ENCODE results near the gene CALN1.
"Not testable (repeated sequence)": the region's sequence is repeated elsewhere in the genome, so short reads cannot be mapped to it uniquely, and the experiment has no call there.

Gene CALN1

DNA sequence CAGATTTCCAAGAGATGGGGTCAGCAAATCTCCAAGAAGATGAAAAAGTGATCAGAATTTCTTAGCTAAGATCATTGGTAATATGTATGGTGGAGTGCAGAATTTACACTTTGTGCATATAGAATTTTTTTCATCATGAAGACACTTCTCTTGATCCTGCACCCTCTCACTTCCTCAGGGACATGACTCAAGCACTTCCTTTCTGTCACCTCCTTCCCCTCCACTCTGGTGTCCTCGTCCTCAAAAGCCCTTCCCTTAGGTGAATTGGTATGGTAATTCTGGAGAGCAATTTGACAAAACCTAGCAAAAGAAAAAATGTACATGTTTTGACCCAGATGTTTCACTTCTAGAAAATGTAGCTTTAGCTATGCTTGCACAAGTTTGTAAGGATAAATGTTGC is 18.1 kb downstream of the CALN1 start:
- TF ChIP-seq, protein P1, sequence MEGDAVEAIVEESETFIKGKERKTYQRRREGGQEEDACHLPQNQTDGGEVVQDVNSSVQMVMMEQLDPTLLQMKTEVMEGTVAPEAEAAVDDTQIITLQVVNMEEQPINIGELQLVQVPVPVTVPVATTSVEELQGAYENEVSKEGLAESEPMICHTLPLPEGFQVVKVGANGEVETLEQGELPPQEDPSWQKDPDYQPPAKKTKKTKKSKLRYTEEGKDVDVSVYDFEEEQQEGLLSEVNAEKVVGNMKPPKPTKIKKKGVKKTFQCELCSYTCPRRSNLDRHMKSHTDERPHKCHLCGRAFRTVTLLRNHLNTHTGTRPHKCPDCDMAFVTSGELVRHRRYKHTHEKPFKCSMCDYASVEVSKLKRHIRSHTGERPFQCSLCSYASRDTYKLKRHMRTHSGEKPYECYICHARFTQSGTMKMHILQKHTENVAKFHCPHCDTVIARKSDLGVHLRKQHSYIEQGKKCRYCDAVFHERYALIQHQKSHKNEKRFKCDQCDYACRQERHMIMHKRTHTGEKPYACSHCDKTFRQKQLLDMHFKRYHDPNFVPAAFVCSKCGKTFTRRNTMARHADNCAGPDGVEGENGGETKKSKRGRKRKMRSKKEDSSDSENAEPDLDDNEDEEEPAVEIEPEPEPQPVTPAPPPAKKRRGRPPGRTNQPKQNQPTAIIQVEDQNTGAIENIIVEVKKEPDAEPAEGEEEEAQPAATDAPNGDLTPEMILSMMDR (IDR thresholded peaks at IDR 0.05): no peak
- H3K27ac ChIP-seq: no peak overlapping the region

DNA sequence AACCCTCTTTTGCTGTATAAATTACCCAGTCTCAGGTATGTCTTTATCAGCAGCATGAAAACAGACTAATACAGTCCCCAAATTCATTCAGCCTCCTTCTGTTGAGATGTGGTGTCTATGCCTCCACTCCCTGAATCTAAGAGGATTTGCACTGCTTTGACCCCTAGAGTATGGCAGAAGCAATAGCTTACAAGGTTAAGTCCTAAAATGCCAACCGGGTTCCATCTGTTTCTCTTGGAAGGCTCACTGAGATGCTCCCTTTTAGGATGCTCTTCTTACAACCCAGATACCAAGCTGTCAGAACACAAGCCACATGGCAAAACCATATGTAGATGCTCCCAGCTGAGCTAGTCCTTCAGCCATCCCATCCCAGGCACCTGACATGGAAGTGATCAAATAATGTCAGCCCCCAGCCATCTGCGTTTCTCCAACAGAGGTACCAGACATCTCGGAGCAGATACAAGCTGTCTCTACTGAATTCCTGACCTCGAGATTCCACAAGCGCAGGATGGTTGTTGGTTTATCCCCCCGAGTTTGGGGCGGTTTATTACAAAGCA is 20.2 kb downstream of the CALN1 start:
- H3K27ac ChIP-seq: no peak overlapping the region
- TF ChIP-seq ZFX (IDR thresholded peaks at IDR 0.05; ENCODE audit: borderline replicate concordance): no peak
- TF ChIP-seq, protein P1 (IDR thresholded peaks at IDR 0.05): no peak

DNA sequence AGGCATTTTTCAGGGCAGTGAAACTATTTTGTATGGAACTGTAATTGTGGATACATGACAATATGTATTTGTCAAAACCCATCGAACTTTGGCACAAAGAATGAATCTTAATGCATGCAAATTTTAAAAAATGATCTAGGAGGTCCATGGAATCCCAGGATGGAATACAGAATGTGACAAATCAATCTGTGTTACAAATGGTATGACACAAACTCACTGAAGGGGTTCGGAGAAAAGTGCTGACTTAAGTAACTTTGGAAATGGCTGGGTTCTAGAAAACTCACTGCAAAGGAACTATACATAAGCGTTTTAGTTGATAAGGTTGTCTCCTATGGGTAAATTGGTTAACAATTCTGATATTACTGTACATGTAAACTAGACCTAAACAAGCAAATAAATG is 26.0 kb downstream of the CALN1 start:
- no peak overlapping the region for H3K27ac ChIP-seq
- TF ChIP-seq, protein P1 (IDR thresholded peaks at IDR 0.05): no peak
- no peak for TF ChIP-seq ZFX (IDR thresholded peaks at IDR 0.05; ENCODE audit: borderline replicate concordance)

DNA sequence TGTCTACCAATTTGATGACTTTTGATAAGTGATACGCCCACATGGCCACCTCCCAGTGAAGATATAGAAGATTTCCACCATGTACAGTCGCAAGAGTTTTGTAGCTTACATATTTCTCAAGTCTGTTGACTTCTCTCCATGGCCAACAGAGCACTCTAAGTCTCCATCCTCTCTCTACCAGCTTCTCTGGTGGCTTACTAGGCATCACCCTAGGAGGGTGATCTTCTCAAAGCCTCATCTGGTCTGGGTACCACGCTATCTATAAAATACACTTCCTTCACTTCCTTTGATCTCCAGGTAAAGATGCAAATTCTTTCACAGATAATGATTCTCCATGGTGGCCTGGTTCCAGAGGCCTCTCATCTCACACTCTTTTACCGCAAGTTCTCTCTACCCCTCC is 49.9 kb downstream of the CALN1 start:
- H3K27ac ChIP-seq: no peak overlapping the region
- TF ChIP-seq ZFX (IDR thresholded peaks at IDR 0.05; ENCODE audit: borderline replicate concordance): no peak
- TF ChIP-seq, protein P1 (IDR thresholded peaks at IDR 0.05): no peak

DNA sequence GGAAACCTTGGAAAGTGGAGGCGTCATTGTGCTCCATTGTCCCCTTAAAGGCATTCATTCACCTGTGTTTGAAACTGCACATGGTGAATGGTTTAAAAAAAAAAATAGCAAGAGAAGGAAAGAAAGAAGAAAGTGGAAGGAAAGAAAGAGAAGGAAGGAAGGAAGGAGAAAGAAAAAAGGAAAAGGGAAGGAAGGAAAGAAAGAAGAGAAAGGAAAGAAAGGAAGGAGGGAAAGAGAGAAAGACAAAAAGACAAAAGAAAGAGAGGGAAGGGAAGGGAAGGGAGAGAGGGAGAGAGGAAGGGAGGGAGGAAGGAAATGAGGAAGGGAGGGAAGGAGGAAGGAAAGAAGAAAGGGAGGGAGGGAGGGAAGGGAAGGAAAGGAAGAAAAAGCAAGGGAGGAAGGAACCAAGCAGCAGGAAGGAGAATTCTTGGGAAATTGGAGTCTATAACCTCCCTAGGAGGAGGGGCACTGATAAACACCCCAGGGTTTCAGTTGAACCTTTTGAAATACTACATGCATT is 66.9 kb downstream of the CALN1 start:
- TF ChIP-seq ZFX (IDR thresholded peaks at IDR 0.05; ENCODE audit: borderline replicate concordance): no peak
- TF ChIP-seq, protein P1 (IDR thresholded peaks at IDR 0.05): no peak
- H3K27ac ChIP-seq: no peak overlapping the region

DNA sequence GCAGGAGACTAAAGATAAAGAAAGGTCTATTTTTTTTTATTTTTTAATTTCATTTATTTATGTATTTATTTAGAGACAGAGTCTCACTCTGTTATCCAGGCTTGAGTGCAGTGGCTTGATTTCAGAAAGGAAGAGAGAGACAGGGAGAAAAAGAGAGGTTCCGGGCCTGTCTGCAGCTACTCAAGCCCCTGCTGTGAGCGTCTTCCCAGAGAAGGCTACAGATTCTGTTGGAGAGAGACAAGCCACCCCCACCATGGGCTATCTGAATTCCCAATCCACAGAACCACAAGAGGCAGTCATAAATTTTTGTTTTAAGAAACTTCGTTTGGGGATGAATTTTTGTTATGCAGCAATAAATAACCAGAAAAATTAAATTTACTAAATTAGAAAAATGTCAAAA is 68.1 kb downstream of the CALN1 start:
- TF ChIP-seq, protein P1 (IDR thresholded peaks at IDR 0.05): no peak
- no peak for TF ChIP-seq ZFX (IDR thresholded peaks at IDR 0.05; ENCODE audit: borderline replicate concordance)
- no peak overlapping the region for H3K27ac ChIP-seq

DNA sequence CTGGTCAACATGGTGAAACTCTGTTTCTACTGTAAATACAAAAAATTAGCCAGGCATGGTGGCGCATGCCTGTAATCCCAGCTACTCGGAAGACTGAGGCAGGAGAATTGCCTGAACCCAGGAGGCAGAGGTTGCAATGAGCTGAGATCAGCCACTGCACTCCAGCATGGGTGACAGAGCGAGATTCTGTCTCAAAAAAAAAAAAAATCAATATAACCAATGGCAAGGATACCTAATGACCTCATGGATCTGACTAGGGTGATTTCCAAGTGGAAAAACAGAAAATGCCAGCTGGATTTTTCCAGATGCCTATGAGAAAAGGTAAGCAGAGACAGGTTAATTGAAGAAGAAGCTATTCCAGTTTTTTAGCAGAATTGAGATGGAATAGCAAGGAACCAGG is 68.8 kb downstream of the CALN1 start:
- not testable (repeated sequence) for H3K27ac ChIP-seq

Measured in 22Rv1 (cell line).